NCI-H446 treated with DMSO at 0.1 percent for 48 hours (cell line): ENCODE data around the gene HSD11B2.

Experiments
- DNase-seq: peaks from one replicate; lab custom pipeline; 2025; lab: John Stamatoyannopoulos, UW

Gene HSD11B2

GRCh38 chr16:67435758-67436164 lies 4.8 kb downstream of the HSD11B2 start:
- DNase-seq, result no peak

DNA sequence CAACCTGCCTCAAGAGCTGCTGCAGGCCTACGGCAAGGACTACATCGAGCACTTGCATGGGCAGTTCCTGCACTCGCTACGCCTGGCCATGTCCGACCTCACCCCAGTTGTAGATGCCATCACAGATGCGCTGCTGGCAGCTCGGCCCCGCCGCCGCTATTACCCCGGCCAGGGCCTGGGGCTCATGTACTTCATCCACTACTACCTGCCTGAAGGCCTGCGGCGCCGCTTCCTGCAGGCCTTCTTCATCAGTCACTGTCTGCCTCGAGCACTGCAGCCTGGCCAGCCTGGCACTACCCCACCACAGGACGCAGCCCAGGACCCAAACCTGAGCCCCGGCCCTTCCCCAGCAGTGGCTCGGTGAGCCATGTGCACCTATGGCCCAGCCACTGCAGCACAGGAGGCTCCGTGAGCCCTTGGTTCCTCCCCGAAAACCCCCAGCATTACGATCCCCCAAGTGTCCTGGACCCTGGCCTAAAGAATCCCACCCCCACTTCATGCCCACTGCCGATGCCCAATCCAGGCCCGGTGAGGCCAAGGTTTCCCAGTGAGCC lies 5.8 kb downstream of the HSD11B2 start:
- DNase-seq, result no peak

DNA sequence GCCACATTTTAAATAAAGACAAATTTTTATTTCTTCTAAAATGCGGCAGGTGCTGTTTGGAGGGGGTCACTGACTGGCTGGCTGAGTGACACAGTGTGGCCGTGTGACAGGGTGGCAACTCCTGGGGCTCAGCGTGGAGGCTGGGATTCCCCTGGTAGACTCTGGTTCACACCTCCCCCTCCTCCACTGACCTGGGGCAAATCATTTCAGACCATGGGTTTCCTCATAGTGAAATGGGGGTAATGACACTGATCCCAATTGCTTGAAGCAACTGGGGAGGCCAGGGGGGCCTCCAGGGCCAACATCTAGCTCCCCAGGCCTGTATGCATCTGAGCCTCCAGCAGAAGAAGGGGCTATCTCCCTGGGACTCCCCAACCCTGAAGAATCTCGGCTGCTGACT lies 6.6 kb downstream of the HSD11B2 start:
- no peak for DNase-seq

- DNase-seq, result no peak
Measured at GRCh38 chr16:67438098-67438791, 7.3 kb downstream of the HSD11B2 start.

- no peak for DNase-seq
Measured at GRCh38 chr16:67438824-67439393, 8.0 kb downstream of the HSD11B2 start.

DNA sequence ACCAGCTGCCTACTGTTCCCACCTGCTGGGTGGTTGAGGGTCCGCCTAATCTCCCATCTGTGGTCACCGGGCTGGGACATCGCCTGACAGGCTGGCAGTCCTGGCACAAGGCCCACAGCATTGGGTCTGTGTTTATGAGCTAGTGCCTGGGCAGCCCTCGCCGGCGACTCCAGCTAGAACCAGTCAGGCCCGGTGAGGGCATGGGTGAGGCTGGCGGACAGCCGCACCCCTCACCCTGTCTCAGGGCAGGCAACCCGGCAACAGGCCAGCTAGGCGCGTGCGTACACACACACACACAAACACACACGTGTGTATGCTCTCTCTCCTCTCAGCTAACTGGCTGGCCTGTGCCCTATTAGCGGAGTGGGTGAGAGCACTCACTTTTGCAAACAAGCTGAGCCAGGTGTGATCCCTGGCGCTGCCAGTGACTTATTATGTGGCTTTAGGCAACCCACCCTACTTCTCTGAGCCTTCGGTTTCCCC lies 10.4 kb downstream of the HSD11B2 start:
- peak; percentile 60 for DNase-seq

- peak; percentile 52 for DNase-seq
Measured at GRCh38 chr16:67441907-67442306, 11.0 kb downstream of the HSD11B2 start.

- no peak for DNase-seq
Measured at GRCh38 chr16:67442581-67443255, 11.8 kb downstream of the HSD11B2 start.

DNA sequence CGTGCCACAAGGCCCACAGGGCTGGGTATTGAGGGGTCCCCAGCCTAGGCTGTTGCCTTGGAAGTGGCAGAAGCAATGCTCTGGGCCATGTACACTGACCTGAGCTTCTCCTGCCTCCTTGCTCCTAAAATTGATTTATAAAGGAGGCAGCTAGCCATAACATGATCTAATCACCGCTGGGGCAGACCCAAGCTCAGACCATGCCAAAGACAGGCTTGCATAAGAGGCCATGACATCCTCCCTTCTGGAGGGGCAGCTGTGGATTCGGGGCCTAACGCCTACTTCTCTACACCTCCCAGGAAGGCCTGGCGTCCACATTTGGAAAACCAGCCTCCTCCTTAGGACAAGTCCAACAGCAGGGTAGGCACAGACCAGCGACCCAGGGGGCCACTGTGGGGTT lies 12.3 kb downstream of the HSD11B2 start:
- DNase-seq, result no peak

- no peak for DNase-seq
Measured at GRCh38 chr16:67444259-67445125, 13.6 kb downstream of the HSD11B2 start.

- no peak for DNase-seq
Measured at GRCh38 chr16:67445126-67445426, 14.2 kb downstream of the HSD11B2 start.

- no peak for DNase-seq
Measured at GRCh38 chr16:67445441-67445912, 14.6 kb downstream of the HSD11B2 start.

GRCh38 chr16:67445913-67446907 lies 15.3 kb downstream of the HSD11B2 start:
- no peak for DNase-seq

DNA sequence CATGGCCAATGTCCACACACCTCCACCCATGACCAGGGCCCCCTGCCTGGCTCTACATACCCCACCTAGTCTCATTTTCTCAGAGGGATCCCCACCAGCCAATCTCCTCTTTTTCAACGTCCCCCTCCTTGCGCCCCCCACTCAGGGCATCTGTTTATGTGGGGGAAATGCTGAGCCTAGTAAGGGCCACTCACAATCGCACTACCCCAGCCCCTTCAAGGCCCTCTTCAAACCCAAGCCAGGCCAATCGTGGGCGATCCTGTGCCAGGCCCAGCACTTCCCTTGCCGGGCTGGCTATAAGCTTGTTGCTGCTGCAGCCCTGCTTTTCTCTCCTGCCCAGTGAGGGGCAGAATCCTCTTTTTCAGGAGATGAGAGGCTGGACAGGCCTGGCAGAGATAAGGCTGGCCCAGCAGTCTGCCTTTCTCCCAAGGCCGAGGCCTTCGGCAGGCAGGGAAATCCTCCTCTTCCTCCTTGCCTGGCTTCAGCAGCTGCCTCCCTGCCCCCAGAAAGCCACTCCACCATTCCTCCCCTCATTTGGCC lies 16.1 kb downstream of the HSD11B2 start:
- DNase-seq, result no peak

DNA sequence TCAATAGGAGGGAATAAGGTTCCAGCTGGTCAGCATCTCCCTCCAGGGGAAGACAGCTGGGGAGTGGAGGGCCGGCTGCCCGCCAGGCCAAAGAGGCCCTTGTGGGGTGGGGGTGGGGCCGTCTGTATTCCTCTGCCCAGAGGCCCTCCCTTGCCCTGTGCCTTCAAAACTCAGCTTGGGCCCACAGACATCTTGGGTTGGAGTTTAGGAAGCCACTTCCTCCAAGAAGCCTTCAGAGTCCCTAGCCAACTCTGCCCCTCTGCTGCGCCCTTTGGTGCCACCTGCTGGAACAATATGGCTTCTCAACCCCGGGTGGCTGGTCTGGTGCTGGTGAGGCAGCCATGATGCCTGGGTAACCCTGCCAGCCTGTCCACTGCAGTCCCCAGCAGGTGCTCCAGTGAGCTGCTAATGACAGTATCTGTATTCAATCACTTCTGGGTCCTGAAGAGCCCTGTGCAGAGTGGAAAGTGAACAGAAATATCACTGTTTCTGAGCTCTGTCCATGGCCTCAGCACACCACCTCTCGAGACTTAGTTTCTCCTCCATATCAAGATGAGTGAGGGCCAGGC lies 16.7 kb downstream of the HSD11B2 start:
- DNase-seq, result no peak

- no peak for DNase-seq
Measured at GRCh38 chr16:67448580-67448979, 17.7 kb downstream of the HSD11B2 start.

- DNase-seq, result no peak
Measured at GRCh38 chr16:67449336-67449735, 18.4 kb downstream of the HSD11B2 start.

DNA sequence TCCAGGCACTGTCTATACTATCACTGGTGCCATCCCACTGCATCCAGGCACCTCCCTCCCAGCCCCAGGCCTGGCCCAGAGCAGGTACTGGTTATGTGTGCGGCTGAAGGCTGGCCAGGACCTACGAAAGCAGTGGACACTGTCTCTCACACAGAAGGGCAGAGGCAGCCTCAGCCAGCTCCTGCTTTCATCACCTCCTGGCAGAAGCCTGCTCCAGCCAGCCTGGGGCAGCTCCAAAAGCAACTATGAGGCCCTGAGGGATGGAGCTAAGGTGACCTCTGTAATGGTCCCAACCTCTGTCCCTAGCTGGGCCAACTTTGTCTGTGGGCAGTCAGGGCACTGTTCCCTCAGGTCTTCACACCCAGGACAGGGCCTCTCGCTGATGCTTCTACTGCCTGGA lies 18.8 kb downstream of the HSD11B2 start:
- no peak for DNase-seq

- no peak for DNase-seq
Measured at GRCh38 chr16:67451061-67451703, 20.3 kb downstream of the HSD11B2 start.
